Tibial artery (tissue), 4 donors: ENCODE data around the gene BCAS1.
"Not testable (repeated sequence)": the region's sequence is repeated elsewhere in the genome, so short reads cannot be mapped to it uniquely, and the experiment has no call there.

Experiments
- DNase-seq, 2 donors: peaks; one replicate each; pipeline ENCODE4 v3.0.0-alpha.2; 2019
- H3K27ac ChIP-seq, 2 donors: fragments of 200-600 bp; sonication (generic) in 1 of 2; 1 replicate in 1 of 2; 2 replicates in 1 of 2; pipeline ENCODE4 v1.5.1; 2018 to 2019; ENCODE audit warnings: mild to moderate bottlenecking in 1 of 2
- H3K27me3 ChIP-seq, 2 donors: fragments of 200-600 bp; sonication (generic) in 1 of 2; one replicate each; pipeline versions ENCODE4 v1.5.1 to v1.6.0; 2016 to 2019
- H3K36me3 ChIP-seq, 3 donors: fragments of 200-600 bp; sonication (generic) in 2 of 3; one replicate each; pipeline ENCODE4 v1.5.1; 2016 to 2019; ENCODE audit warnings: mild to moderate bottlenecking in 2 of 3
- H3K4me1 ChIP-seq, 4 donors: fragments of 200-600 bp; sonication (generic) in 2 of 4; 1 replicate in 3 of 4; 2 replicates in 1 of 4; pipeline ENCODE4 v1.5.1; 2016 to 2019
- H3K4me3 ChIP-seq, 2 donors: fragments of 200-600 bp; sonication (generic) in 1 of 2; 1 replicate in 1 of 2; 2 replicates in 1 of 2; pipeline ENCODE4 v1.5.1; 2018 to 2019; ENCODE audit warnings: mild to moderate bottlenecking in 2 of 2
- H3K9me3 ChIP-seq, 3 donors: fragments of 200-600 bp; sonication (generic) in 1 of 3; one replicate each; pipeline ENCODE4 v1.5.1; 2016 to 2019
- CTCF ChIP-seq, 2 experiments: fragments of 200-600 bp in 1 of 2; fragments of 450-650 bp in 1 of 2; IDR thresholded peaks; one replicate each; pipeline ENCODE4 v1.5.1; 2017 to 2019; ENCODE audit warnings: antibody characterized with exemption in 2 of 2, mild to moderate bottlenecking in 1 of 2, moderate library complexity in 1 of 2
- intact Hi-C: fragments of 100-400 bp; cut with DNase I; formaldehyde crosslinking; loops from one replicate; pipeline ENCODE4 v1.15.0; 2023; ENCODE audit warnings: low total_unique reads

The BCAS1 gene

GRCh38 chr20:53980031-53980465, 90.3 kb downstream of the BCAS1 start:
- peaks cover 0 to 5% of the 10 kb centered on the region in 2 donors for H3K27me3 ChIP-seq
- H3K9me3 ChIP-seq = no peaks in the 10 kb centered on the region
- H3K27ac ChIP-seq = no peak overlapping the region
- no peaks in the 10 kb centered on the region for H3K4me1 ChIP-seq
- intact Hi-C loops = no loop called here
- H3K36me3 ChIP-seq = no peaks in the 10 kb centered on the region
- H3K4me3 ChIP-seq = no peak overlapping the region
- DNase-seq = no peak
- TF ChIP-seq CTCF (IDR thresholded peaks at IDR 0.05) = no peak

GRCh38 chr20:53978497-53978896, 91.9 kb downstream of the BCAS1 start:
- no peaks in the 10 kb centered on the region for H3K9me3 ChIP-seq
- no peak overlapping the region for H3K4me3 ChIP-seq
- no peak overlapping the region for H3K27ac ChIP-seq
- H3K36me3 ChIP-seq = no peaks in the 10 kb centered on the region
- no peak for DNase-seq
- no peaks in the 10 kb centered on the region for H3K4me1 ChIP-seq
- TF ChIP-seq CTCF (IDR thresholded peaks at IDR 0.05) = no peak
- intact Hi-C loops = no loop called here
- peaks cover 0 to 5% of the 10 kb centered on the region in 2 donors for H3K27me3 ChIP-seq

DNA sequence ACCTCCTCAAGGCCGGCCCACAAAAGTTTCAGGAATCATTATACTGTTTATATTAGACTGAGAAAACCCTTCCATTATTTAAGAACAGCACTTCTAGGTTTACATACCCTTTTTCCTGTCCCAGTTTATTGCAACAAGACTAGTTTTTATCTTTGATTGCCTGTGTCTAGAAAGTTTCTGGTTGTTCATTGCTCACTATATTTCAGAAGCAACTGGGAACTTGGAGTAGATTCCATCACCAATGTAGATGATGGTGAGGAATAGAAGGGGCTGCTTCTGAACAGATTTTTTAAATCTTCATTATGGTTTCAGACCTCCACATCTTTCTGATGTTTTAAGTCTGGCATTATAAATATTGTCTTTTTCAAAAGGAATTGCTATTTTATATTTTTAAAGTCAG, 93.0 kb downstream of the BCAS1 start:
- H3K4me3 ChIP-seq = no peak overlapping the region
- peaks cover 0 to 5% of the 10 kb centered on the region in 2 donors for H3K27me3 ChIP-seq
- H3K36me3 ChIP-seq = no peaks in the 10 kb centered on the region
- DNase-seq = no peak
- no peak overlapping the region for H3K27ac ChIP-seq
- intact Hi-C loops = no loop called here
- H3K9me3 ChIP-seq = no peaks in the 10 kb centered on the region
- no peak for TF ChIP-seq CTCF (IDR thresholded peaks at IDR 0.05)
- no peaks in the 10 kb centered on the region for H3K4me1 ChIP-seq

GRCh38 chr20:53975761-53976160, 94.6 kb downstream of the BCAS1 start:
- Histone ChIP-seq H3K27me3 (peaks cover 0 to 5% of the 10 kb centered on the region in 2 donors), H3K36me3 (no peaks in the 10 kb centered on the region), H3K27ac (no peak overlapping the region), H3K4me1 (no peaks in the 10 kb centered on the region), H3K9me3 (no peaks in the 10 kb centered on the region), H3K4me3 (no peak overlapping the region)
- intact Hi-C loops = no loop called here
- no peak for DNase-seq
- TF ChIP-seq CTCF (IDR thresholded peaks at IDR 0.05) = no peak

DNA sequence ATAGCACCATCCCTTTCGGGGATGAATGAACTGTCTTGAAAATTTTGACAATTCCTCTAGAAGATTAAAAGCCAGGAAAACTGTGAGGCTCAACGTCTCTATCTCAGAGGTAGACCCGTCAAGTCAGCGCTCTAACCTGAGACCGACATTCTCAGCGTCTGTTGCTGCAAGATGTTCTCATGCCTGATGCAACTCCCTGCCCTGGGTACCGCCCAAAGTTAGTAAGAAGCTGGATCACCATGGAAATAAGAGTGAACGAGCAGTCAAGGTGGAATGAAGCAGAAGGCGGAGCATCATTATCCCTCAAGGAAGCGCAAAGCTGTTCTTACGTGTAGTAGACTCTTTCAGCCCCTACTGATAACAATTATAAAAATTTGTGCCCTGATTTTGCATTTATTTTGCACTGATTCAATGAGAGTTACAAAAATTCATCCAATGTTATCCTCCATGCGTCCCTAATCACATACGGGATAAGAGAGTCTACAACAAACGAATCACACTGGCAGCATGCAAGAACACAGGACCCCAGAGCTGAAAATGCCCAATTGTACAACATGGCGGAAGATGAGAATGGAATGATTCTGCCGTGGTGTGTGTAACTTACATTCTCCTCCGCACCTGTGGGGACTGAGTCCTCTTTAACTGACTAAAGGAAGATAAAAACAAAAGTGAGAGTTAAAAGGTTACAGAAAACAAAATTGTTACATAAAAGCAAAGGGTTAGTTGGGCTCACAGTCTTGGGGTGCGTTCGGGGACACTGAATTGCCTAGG, 95.4 kb downstream of the BCAS1 start:
- H3K27me3 ChIP-seq = peaks cover 0 to 5% of the 10 kb centered on the region in 2 donors
- intact Hi-C loops = no loop called here
- no peak for TF ChIP-seq CTCF (IDR thresholded peaks at IDR 0.05)
- H3K36me3 ChIP-seq = no peaks in the 10 kb centered on the region
- H3K4me1 ChIP-seq = no peaks in the 10 kb centered on the region
- H3K9me3 ChIP-seq = no peaks in the 10 kb centered on the region
- H3K27ac ChIP-seq = no peak overlapping the region
- no peak overlapping the region for H3K4me3 ChIP-seq
- DNase-seq = no peak

DNA sequence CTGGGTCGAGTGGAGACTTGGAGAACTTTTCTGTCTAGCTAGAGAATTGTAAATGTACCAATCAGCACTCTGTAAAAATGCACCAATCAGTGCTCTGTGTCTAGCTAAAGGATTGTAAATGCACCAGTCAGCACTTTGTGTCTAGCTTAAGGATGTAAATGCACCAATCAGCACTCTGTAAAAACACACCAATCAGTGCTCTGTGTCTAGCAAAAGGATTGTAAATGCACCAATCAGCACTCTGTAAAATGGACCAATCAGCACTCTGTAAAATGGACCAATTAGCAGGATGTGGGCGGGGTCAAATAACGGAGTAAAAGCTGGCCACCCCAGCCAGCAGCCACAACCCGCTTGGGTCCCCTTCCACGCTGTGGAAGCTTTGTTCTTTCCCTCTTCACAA, 96.5 kb downstream of the BCAS1 start:
- H3K27me3 ChIP-seq, DNase-seq, H3K4me1 ChIP-seq, intact Hi-C loops, H3K36me3 ChIP-seq, H3K9me3 ChIP-seq, H3K4me3 ChIP-seq, H3K27ac ChIP-seq: not testable (repeated sequence)
